Stimulated activated naive CD8-positive, alpha-beta T cell treated with anti-CD3 and anti-CD28 coated beads, Interleukin-15, Interleukin-2, amounts not matched to agents 100 ng/mL and 50 ng/mL, for 24 hours (primary cell): Measurements from ENCODE around the gene MAGI1.

Experiments used
- H3K27ac Mint-ChIP-seq: one replicate; pipeline ENCODE4 v1.8.0; 2021; ENCODE audit warnings: mild to moderate bottlenecking, mixed read lengths
- H3K27me3 Mint-ChIP-seq: one replicate; pipeline ENCODE4 v1.8.0; 2021; ENCODE audit warnings: mixed read lengths
- H3K36me3 Mint-ChIP-seq: one replicate; pipeline ENCODE4 v1.8.0; 2021; ENCODE audit warnings: low read depth, mixed read lengths
- H3K4me1 Mint-ChIP-seq: one replicate; pipeline ENCODE4 v1.8.0; 2021; ENCODE audit warnings: low read depth, mixed read lengths
- H3K4me3 Mint-ChIP-seq: one replicate; pipeline ENCODE4 v1.8.0; 2021; ENCODE audit warnings: mild to moderate bottlenecking, mixed read lengths
- H3K9me3 Mint-ChIP-seq: one replicate; pipeline ENCODE4 v1.8.0; 2021; ENCODE audit warnings: mixed read lengths

MAGI1 gene

DNA sequence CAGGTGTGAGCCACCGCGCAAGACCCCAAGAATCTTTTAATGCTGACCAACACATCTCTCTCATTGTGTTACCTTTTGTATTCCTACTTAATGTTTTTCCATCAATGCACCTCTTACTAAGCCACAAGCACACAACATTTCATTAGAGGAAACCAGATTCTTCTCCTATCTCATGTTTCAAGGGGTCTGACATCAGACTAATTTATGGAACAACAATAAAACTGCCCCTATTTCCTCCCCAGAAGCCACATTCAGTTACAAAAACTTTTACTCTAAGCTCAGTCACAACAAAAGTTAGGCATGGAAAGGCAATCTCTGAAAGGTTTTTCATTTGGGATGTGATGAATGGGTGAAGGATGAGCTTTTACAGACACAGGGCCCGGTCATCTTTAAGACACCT, 251.8 kb downstream of the MAGI1 start:
- no peaks in the 10 kb centered on the region for H3K4me1 Mint-ChIP-seq
- no peak overlapping the region for H3K4me3 Mint-ChIP-seq
- H3K9me3 Mint-ChIP-seq, result no peaks in the 10 kb centered on the region
- no peak overlapping the region for H3K27ac Mint-ChIP-seq
- no peaks in the 10 kb centered on the region for H3K36me3 Mint-ChIP-seq
- H3K27me3 Mint-ChIP-seq, result peaks cover 3% of the 10 kb centered on the region

DNA sequence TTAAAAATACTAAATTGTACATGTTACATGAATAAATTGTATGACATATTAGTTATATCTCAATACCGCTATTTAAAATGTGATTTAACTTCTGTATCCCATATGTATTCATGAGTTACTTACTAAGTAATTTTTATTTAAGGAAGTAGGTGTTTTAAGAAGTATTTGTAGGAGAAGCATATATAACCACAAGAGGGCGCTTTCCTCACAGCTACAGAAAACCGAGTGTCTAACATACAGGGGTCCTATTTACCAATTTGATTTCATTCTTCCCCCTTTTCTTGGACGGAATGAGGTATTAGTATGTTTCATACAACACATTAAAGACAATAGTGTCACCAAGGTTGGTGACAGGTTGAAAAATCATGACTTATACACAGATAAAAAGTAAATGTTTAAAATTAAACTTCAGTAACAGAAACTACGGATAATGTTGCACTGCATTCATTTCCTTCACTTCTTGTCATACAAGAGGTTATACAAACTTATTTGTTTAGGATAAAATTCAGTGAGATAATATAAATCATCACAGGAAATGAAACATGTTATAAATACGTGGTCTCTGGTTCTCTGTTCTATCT, 253.6 kb downstream of the MAGI1 start:
- Mint-ChIP-seq H3K36me3 (no peaks in the 10 kb centered on the region), H3K4me3 (no peak overlapping the region), H3K27me3 (peaks cover 3% of the 10 kb centered on the region), H3K4me1 (no peaks in the 10 kb centered on the region), H3K27ac (no peak overlapping the region), H3K9me3 (no peaks in the 10 kb centered on the region)

DNA sequence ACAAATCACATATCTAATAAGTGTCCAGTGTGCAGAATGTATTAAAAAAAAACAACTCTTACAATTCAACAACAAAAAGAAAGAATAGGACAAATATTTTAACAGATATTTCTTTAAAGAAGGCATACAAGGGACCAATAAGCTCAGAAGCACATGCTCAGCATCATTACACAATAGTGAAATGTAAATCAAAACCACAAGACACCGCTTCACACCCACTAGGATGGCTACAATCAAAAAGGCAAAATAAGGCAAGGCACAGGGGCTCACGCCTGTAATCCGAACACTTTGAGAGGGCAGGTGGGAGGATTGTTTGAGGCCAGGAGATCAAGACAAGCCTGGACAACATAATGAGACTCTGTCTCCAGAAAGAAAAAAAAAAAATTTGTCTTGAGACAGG, 255.6 kb downstream of the MAGI1 start:
- H3K27me3 Mint-ChIP-seq, result peaks cover 3% of the 10 kb centered on the region
- H3K4me3 Mint-ChIP-seq, result no peak overlapping the region
- no peaks in the 10 kb centered on the region for H3K9me3 Mint-ChIP-seq
- H3K36me3 Mint-ChIP-seq, result no peaks in the 10 kb centered on the region
- H3K27ac Mint-ChIP-seq, result no peak overlapping the region
- H3K4me1 Mint-ChIP-seq, result no peaks in the 10 kb centered on the region

- H3K27me3 Mint-ChIP-seq, result peaks cover 3% of the 10 kb centered on the region
- no peaks in the 10 kb centered on the region for H3K36me3 Mint-ChIP-seq
- H3K27ac Mint-ChIP-seq, result no peak overlapping the region
- H3K4me1 Mint-ChIP-seq, result no peaks in the 10 kb centered on the region
- H3K9me3 Mint-ChIP-seq, result no peaks in the 10 kb centered on the region
- H3K4me3 Mint-ChIP-seq, result no peak overlapping the region
Observed at GRCh38 chr3:65781594-65781993, 257.1 kb downstream of the MAGI1 start.

DNA sequence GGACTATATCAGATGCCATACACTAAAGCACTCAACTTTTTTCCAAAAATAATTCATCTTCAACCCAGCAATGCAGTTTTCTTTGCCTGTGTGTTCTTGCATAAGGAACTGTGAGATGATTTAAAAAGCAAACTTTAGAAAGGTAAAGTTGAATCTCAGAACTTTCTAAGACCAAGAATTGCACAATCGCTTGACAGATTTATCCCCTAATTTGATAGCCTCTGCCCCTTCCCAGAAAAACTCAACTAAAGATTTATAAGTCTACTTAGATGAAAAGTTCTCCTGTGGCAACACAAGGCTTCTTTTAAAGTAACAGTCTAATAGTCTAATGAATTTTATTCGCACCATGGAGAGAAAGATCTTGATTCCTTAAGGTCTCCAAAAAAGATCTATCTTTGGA, 259.3 kb downstream of the MAGI1 start:
- no peaks in the 10 kb centered on the region for H3K4me1 Mint-ChIP-seq
- no peak overlapping the region for H3K4me3 Mint-ChIP-seq
- H3K9me3 Mint-ChIP-seq, result no peaks in the 10 kb centered on the region
- H3K27me3 Mint-ChIP-seq, result peaks cover 6% of the 10 kb centered on the region
- no peak overlapping the region for H3K27ac Mint-ChIP-seq
- H3K36me3 Mint-ChIP-seq, result no peaks in the 10 kb centered on the region

GRCh38 chr3:65778968-65779367, 259.8 kb downstream of the MAGI1 start:
- Mint-ChIP-seq H3K36me3 (no peaks in the 10 kb centered on the region), H3K27ac (no peak overlapping the region), H3K27me3 (peaks cover 6% of the 10 kb centered on the region), H3K4me3 (no peak overlapping the region), H3K9me3 (no peaks in the 10 kb centered on the region), H3K4me1 (no peaks in the 10 kb centered on the region)

- H3K4me1 Mint-ChIP-seq, result no peaks in the 10 kb centered on the region
- H3K36me3 Mint-ChIP-seq, result no peaks in the 10 kb centered on the region
- H3K9me3 Mint-ChIP-seq, result no peaks in the 10 kb centered on the region
- H3K27me3 Mint-ChIP-seq, result peaks cover 4% of the 10 kb centered on the region
- H3K27ac Mint-ChIP-seq, result no peak overlapping the region
- no peak overlapping the region for H3K4me3 Mint-ChIP-seq
Observed at GRCh38 chr3:65777050-65777449, 261.7 kb downstream of the MAGI1 start.

GRCh38 chr3:65776494-65776893, 262.2 kb downstream of the MAGI1 start:
- Mint-ChIP-seq H3K4me3 (no peak overlapping the region), H3K36me3 (no peaks in the 10 kb centered on the region), H3K9me3 (no peaks in the 10 kb centered on the region), H3K27ac (no peak overlapping the region), H3K4me1 (no peaks in the 10 kb centered on the region), H3K27me3 (peaks cover 4% of the 10 kb centered on the region)

GRCh38 chr3:65776081-65776480, 262.6 kb downstream of the MAGI1 start:
- Mint-ChIP-seq H3K4me1 (no peaks in the 10 kb centered on the region), H3K9me3 (no peaks in the 10 kb centered on the region), H3K36me3 (no peaks in the 10 kb centered on the region), H3K4me3 (no peak overlapping the region), H3K27me3 (peaks cover 4% of the 10 kb centered on the region), H3K27ac (no peak overlapping the region)

- no peaks in the 10 kb centered on the region for H3K36me3 Mint-ChIP-seq
- H3K27ac Mint-ChIP-seq, result no peak overlapping the region
- no peak overlapping the region for H3K4me3 Mint-ChIP-seq
- peaks cover 4% of the 10 kb centered on the region for H3K27me3 Mint-ChIP-seq
- H3K9me3 Mint-ChIP-seq, result no peaks in the 10 kb centered on the region
- H3K4me1 Mint-ChIP-seq, result no peaks in the 10 kb centered on the region
Observed at GRCh38 chr3:65772758-65773157, 266.0 kb downstream of the MAGI1 start.

DNA sequence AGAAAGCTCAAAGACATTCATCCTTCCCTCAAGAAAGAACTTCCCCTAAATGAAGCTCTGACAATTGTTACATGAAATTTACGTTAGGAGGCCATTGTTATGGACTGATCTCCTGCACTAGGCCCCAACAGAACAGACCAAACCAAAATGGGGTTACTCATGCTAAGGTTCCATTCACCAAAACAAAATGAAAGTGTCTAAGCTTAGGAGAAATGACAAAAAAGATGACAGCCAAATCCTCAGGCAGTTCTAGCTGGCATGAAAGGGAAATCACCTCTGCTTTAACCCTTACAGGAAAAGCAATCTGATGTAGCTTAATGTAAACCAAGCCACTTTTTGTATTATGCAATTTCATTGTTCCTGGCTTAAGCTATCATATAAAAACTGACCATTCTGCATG, 271.2 kb downstream of the MAGI1 start:
- Mint-ChIP-seq H3K4me3 (no peak overlapping the region), H3K9me3 (no peaks in the 10 kb centered on the region), H3K36me3 (no peaks in the 10 kb centered on the region), H3K27ac (no peak overlapping the region), H3K4me1 (no peaks in the 10 kb centered on the region), H3K27me3 (no peaks in the 10 kb centered on the region)

GRCh38 chr3:65762235-65762580, 276.5 kb downstream of the MAGI1 start:
- Mint-ChIP-seq H3K27me3 (peaks cover 4% of the 10 kb centered on the region), H3K4me3 (no peak overlapping the region), H3K9me3 (no peaks in the 10 kb centered on the region), H3K27ac (no peak overlapping the region), H3K4me1 (no peaks in the 10 kb centered on the region), H3K36me3 (no peaks in the 10 kb centered on the region)

GRCh38 chr3:65761446-65762234, 277.1 kb downstream of the MAGI1 start:
- H3K4me1 Mint-ChIP-seq, result no peaks in the 10 kb centered on the region
- no peak overlapping the region for H3K27ac Mint-ChIP-seq
- no peaks in the 10 kb centered on the region for H3K36me3 Mint-ChIP-seq
- H3K4me3 Mint-ChIP-seq, result no peak overlapping the region
- H3K27me3 Mint-ChIP-seq, result peaks cover 7% of the 10 kb centered on the region
- no peaks in the 10 kb centered on the region for H3K9me3 Mint-ChIP-seq

DNA sequence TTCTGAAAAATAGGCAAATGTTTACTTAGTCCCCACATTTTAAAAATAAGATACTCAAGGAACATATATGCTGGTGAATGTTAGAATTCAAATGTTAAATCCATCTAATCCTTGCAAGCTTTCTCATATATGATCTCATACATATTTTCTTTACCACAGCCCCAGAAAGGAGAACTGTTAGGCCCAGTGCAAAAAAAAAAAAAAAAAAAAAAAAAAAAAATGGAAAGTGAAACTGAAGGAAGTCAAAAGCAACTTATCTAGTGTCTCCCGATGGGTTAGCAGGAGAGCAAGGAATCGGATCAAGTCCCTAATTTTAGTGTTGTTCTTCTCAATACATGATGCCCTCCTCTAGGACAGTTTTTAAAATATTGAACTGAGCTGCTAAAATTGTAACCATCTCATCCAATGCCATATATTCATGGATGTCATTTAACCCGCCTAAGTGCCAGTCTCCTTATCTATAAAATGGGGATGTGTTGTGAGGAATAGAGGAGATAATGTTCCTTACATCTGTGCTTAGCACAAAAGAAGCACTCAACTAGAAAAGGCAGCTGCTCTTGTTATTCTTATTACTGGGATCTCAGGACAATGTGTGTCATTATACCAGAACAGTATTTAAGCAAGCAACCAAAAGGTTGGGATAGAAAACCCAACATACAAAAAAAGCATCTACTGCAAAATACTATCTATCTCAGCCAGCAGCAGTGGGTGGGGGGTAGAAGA, 279.7 kb downstream of the MAGI1 start:
- H3K4me3 Mint-ChIP-seq, result no peak overlapping the region
- H3K27ac Mint-ChIP-seq, result no peak overlapping the region
- H3K4me1 Mint-ChIP-seq, result no peaks in the 10 kb centered on the region
- peaks cover 8% of the 10 kb centered on the region for H3K27me3 Mint-ChIP-seq
- no peaks in the 10 kb centered on the region for H3K9me3 Mint-ChIP-seq
- H3K36me3 Mint-ChIP-seq, result no peaks in the 10 kb centered on the region

DNA sequence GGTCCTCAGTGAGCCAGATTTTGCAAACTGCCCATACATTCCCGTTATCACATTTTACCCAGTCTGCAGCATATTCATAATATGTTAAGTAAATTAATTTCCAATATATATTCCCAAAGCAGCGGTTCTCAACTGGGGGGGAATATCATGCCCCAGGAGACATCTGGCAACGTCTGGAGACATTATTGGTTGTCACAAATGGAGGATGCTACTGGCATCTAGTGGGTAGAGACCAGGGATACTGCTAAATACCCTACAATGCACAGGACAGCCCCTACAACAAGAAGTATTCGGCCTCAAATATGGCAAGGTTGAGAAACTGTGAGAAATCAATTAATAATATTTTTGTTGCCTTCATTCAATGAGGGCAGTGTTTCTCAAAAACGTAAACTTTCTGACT, 280.3 kb downstream of the MAGI1 start:
- peaks cover 8% of the 10 kb centered on the region for H3K27me3 Mint-ChIP-seq
- H3K27ac Mint-ChIP-seq, result no peak overlapping the region
- H3K4me3 Mint-ChIP-seq, result no peak overlapping the region

More for the DNA sequence above, 280.3 kb downstream of the MAGI1 start:
- H3K9me3 Mint-ChIP-seq, result no peaks in the 10 kb centered on the region
- H3K4me1 Mint-ChIP-seq, result no peaks in the 10 kb centered on the region
- H3K36me3 Mint-ChIP-seq, result no peaks in the 10 kb centered on the region
